Naive thymus-derived CD4-positive, alpha-beta T cell (primary cell): ENCODE results near the gene PPFIBP1. TPM values are rescaled to one million over a fixed set of nuclear protein-coding genes. Genes with fewer than 3 reads are reported as not detected.

ENCODE experiments used
- ATAC-seq: fragments of 150-1000 bp; cut with Tn5 transposase; 2 replicates; pipeline ENCODE4 v1.10.0; 2021; ENCODE audit warnings: mild to moderate bottlenecking, moderate library complexity
- CTCF ChIA-PET: fragments of 350-600 bp; sonication (Branson Sonifier 250); formaldehyde crosslinking; loops from one replicate; lab custom pipeline; 2021; ENCODE audit warnings: antibody characterized with exemption; lab: Charles Lee
- POLR2A ChIA-PET: fragments of 350-600 bp; sonication (Branson Sonifier 250); formaldehyde crosslinking; loops from one replicate; lab custom pipeline; 2021; ENCODE audit warnings: antibody characterized with exemption, inconsistent platforms; lab: Charles Lee
- DNase-seq, 9 donors: peaks; one replicate each; pipeline versions ENCODE4 v3.0.0 to v3.0.0-alpha.2; 2020 to 2022; ENCODE audit warnings: mixed read lengths in 1 of 9
- H3K27ac ChIP-seq: one replicate; pipeline ENCODE4 v1.7.0; 2013; ENCODE audit warnings: mild to moderate bottlenecking, low read depth, low read length, moderate library complexity
- H3K27me3 ChIP-seq, 2 donors: one replicate each; pipeline ENCODE4 v1.7.0; 2013; ENCODE audit warnings: low read length in 2 of 2, mild to moderate bottlenecking in 2 of 2, moderate library complexity in 2 of 2; ENCODE audit not compliant: control insufficient read depth in 2 of 2, insufficient read depth in 2 of 2
- H3K36me3 ChIP-seq, 3 experiments: 1 replicate in 2 of 3; 2 replicates in 1 of 3; pipeline ENCODE4 v1.7.0; 2013; ENCODE audit warnings: low read length in 3 of 3, mild to moderate bottlenecking in 3 of 3, moderate library complexity in 1 of 3; ENCODE audit not compliant: insufficient read depth in 3 of 3, control insufficient read depth in 2 of 3
- H3K4me1 ChIP-seq, 2 donors: one replicate each; pipeline ENCODE4 v1.7.0; 2013; ENCODE audit warnings: low read length in 2 of 2, mild to moderate bottlenecking in 2 of 2, moderate library complexity in 1 of 2; ENCODE audit not compliant: control insufficient read depth in 2 of 2, insufficient read depth in 2 of 2
- H3K4me3 ChIP-seq: 2 replicates; pipeline ENCODE4 v1.7.0; 2013; ENCODE audit warnings: mild to moderate bottlenecking, low read length
- H3K9me3 ChIP-seq, 3 experiments: 1 replicate in 2 of 3; 2 replicates in 1 of 3; pipeline ENCODE4 v1.7.0; 2013; ENCODE audit warnings: low read length in 3 of 3; ENCODE audit not compliant: control insufficient read depth in 2 of 3
- H3K27ac Mint-ChIP-seq, 9 donors: one replicate each; pipeline ENCODE4 v1.8.0; 2020 to 2022; ENCODE audit warnings: mixed read lengths in 9 of 9, mild to moderate bottlenecking in 8 of 9, moderate library complexity in 5 of 9, inconsistent platforms in 2 of 9
- H3K27me3 Mint-ChIP-seq, 5 donors: one replicate each; pipeline ENCODE4 v1.8.0; 2021 to 2022; ENCODE audit warnings: mixed read lengths in 5 of 5, mild to moderate bottlenecking in 1 of 5
- H3K36me3 Mint-ChIP-seq, 5 donors: one replicate each; pipeline ENCODE4 v1.8.0; 2020 to 2022; ENCODE audit warnings: mixed read lengths in 5 of 5, mild to moderate bottlenecking in 3 of 5, inconsistent platforms in 1 of 5
- H3K4me1 Mint-ChIP-seq, 7 donors: one replicate each; pipeline ENCODE4 v1.8.0; 2020 to 2022; ENCODE audit warnings: mixed read lengths in 7 of 7, mild to moderate bottlenecking in 3 of 7, inconsistent platforms in 1 of 7
- H3K4me3 Mint-ChIP-seq, 10 donors: one replicate each; pipeline ENCODE4 v1.8.0; 2020 to 2022; ENCODE audit warnings: mild to moderate bottlenecking in 10 of 10, mixed read lengths in 10 of 10, moderate library complexity in 6 of 10, inconsistent platforms in 2 of 10
- H3K9me3 Mint-ChIP-seq, 11 donors: one replicate each; pipeline ENCODE4 v1.8.0; 2020 to 2022; ENCODE audit warnings: mixed read lengths in 11 of 11, mild to moderate bottlenecking in 4 of 11, inconsistent platforms in 1 of 11, moderate library complexity in 1 of 11
- intact Hi-C, 2 donors: fragments of 100-400 bp; cut with micrococcal nuclease; formaldehyde crosslinking; loops; one replicate each; pipeline ENCODE4 v1.15.1; 2023
- polyA plus RNA-seq, 2 donors: library from polyadenylated mRNA; unstranded; fragments of 300-500 nt; fragmentation: Illumina TruSeq; gene quantifications; one replicate each; pipeline ENCODE4 v1.2.3, GENCODE V29; 2021
- total RNA-seq, 6 experiments: library from RNA in 5 of 6; stranded (reverse) in 5 of 6; gene quantifications; 1 replicate in 5 of 6; 2 replicates in 1 of 6; pipeline ENCODE4 v1.2.3 and lab custom pipeline; 2021 to 2026

The PPFIBP1 gene
- total and polyA plus RNA-seq, 7 experiments from 2014 or later: 2.7 to 29.2 (median 5.3) TPM

DNA sequence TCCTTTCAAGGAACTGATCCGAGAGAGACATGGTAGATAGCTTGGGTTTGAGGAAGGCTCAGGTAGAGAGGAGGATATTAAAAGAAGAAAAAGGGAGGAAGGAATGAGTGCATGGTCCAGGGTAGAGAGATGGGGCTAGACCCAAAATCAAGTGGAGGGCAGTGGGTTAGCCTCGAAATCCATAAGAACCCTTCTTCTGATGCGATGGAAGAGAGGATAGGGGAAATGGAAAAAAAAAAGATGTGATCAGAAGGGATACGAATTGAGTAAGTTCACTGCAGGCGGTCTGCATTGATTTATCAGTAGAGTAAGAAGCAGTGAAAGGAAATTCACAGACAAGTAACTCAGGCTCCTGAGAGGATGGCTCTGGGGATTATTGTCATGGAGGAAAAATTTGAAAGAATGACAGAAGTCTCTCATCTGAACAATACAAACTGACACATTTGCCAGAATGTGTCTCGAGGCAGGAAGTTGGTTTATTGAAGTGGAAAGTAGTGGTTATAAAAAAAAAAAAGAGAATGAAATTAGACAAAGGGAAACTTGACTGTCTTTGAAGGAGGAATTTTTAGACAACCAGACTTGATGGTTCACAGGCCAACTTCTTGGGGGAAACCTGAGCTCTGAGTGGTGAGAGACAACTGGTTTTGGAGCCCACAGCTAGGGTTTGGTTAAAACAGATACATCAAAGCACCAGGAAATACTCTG, 10.2 kb downstream of the PPFIBP1 start:
- peak in 8 of 9 donors; percentile 26 to 62 (median 54) for DNase-seq
- ChIA-PET POLR2A (interaction anchor here (1.1 kb wide), 1 partner anchor 11 kb away, joined by 6 read pairs; no protein-coding TSS in a partner anchor), CTCF (interaction anchor here (0.9 kb wide), 1 partner anchor 520 kb away, joined by 4 read pairs; the partner anchor contains the start of gene TM7SF3)
- Mint-ChIP-seq H3K27ac (peak overlapping the region; percentile 2 to 86 (median 62)), H3K36me3 (peaks cover 0 to 14% (median 0%) of the 10 kb centered on the region in 5 donors), H3K27me3 (peaks cover 0 to 10% (median 0%) of the 10 kb centered on the region in 5 donors), H3K4me3 (peak overlapping the region; percentile 2 to 78 (median 60)), H3K9me3 (no peaks in the 10 kb centered on the region), H3K4me1 (peaks cover 18 to 49% (median 39%) of the 10 kb centered on the region in 7 donors)
- Histone ChIP-seq H3K4me1 (peaks cover 11 to 16% of the 10 kb centered on the region in 2 donors), H3K27me3 (no peaks in the 10 kb centered on the region), H3K9me3 (no peaks in the 10 kb centered on the region), H3K4me3 (no peak overlapping the region), H3K36me3 (no peaks in the 10 kb centered on the region), H3K27ac (no peak overlapping the region)
- peak; percentile 83 for ATAC-seq
- intact Hi-C loops: loop anchor here (1.0 to 5.0 kb wide), 2 partner anchors 10 to 53 kb away; partner anchors contain the start of gene PPFIBP1 (in 2 of the 2)

DNA sequence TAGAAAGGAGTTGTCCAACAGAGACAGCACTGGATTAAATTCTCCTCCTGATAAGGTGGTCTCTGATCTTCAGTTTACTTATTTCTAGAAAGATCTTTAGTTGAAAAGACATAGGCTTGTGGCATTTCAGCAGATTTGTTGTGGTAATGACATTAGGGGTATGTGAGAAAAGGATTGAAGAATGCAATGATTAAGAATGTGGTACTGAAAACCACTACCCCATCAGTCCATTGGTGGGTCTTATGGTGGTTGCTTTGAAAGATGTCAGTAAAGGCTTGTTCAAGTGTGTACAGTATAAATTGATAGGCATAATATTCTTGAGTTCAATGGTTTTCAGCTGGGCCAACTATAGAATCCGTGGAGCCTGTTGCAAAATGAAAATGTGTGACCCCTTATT, 10.8 kb downstream of the PPFIBP1 start:
- ChIA-PET POLR2A (interaction anchor here (0.6 to 1.1 kb wide), 2 partner anchors 12 to 1632 kb away, joined by 6 to 7 read pairs; no protein-coding TSS in a partner anchor), CTCF (interaction anchor here (0.6 to 0.9 kb wide), 3 partner anchors 521 to 1616 kb away, joined by 3 to 4 read pairs (median 4); partner anchors contain the start of gene TM7SF3)
- Mint-ChIP-seq H3K27me3 (peaks cover 0 to 10% (median 0%) of the 10 kb centered on the region in 5 donors), H3K27ac (peak overlapping the region; percentile 2 to 86 (median 62)), H3K36me3 (peaks cover 0 to 14% (median 0%) of the 10 kb centered on the region in 5 donors), H3K4me3 (peak overlapping the region; percentile 2 to 78 (median 60)), H3K9me3 (no peaks in the 10 kb centered on the region), H3K4me1 (peaks cover 18 to 49% (median 39%) of the 10 kb centered on the region in 7 donors)
- DNase-seq (no peak), ATAC-seq (no peak)
- Histone ChIP-seq H3K36me3 (no peaks in the 10 kb centered on the region), H3K27ac (no peak overlapping the region), H3K9me3 (no peaks in the 10 kb centered on the region), H3K4me3 (no peak overlapping the region), H3K4me1 (peaks cover 11 to 16% of the 10 kb centered on the region in 2 donors), H3K27me3 (no peaks in the 10 kb centered on the region)
- intact Hi-C loops: loop anchor here (1.0 to 5.0 kb wide), 2 partner anchors 10 to 53 kb away; partner anchors contain the start of gene PPFIBP1 (in 2 of the 2)

DNA sequence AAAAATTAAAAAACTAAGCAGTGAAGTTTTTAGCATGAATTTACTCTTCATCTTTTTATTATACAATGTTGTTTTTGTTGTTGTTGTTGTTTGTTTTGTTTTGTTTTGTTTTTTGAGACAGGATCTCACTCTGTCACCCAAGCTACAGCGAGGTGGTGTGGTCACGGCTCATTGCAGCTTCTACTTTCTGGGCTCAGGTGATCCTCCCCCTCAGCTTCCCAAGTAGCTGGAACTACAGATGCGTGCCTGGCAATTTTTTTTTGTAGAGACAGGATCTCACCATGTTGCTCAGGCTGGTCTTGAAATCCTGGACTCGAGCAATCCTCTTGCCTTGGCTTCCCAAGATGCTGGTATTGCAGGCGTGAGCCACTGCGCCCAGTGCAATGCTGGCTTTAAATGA, 11.3 kb downstream of the PPFIBP1 start:
- Histone ChIP-seq H3K36me3 (no peaks in the 10 kb centered on the region), H3K9me3 (no peaks in the 10 kb centered on the region), H3K27ac (no peak overlapping the region), H3K27me3 (no peaks in the 10 kb centered on the region), H3K4me3 (no peak overlapping the region), H3K4me1 (peaks cover 11 to 16% of the 10 kb centered on the region in 2 donors)
- ChIA-PET POLR2A (interaction anchor here (0.6 to 1.1 kb wide), 2 partner anchors 12 to 1631 kb away, joined by 6 to 7 read pairs; no protein-coding TSS in a partner anchor), CTCF (interaction anchor here (0.6 to 0.9 kb wide), 3 partner anchors 521 to 1615 kb away, joined by 3 to 4 read pairs (median 4); partner anchors contain the start of gene TM7SF3)
- H3K4me3 Mint-ChIP-seq: no peak overlapping the region
- intact Hi-C loops: no loop called here
- peaks cover 18 to 49% (median 39%) of the 10 kb centered on the region in 7 donors for H3K4me1 Mint-ChIP-seq
- DNase-seq: no peak
- peaks cover 0 to 10% (median 0%) of the 10 kb centered on the region in 5 donors for H3K27me3 Mint-ChIP-seq
- H3K36me3 Mint-ChIP-seq: peaks cover 0 to 14% (median 0%) of the 10 kb centered on the region in 5 donors
- H3K9me3 Mint-ChIP-seq: no peaks in the 10 kb centered on the region
- no peak for ATAC-seq
- H3K27ac Mint-ChIP-seq: no peak overlapping the region

GRCh38 chr12:27537855-27538675, 14.1 kb downstream of the PPFIBP1 start:
- no peaks in the 10 kb centered on the region for H3K27me3 ChIP-seq
- POLR2A ChIA-PET: no interaction called here
- Mint-ChIP-seq H3K27me3 (peaks cover 0 to 12% (median 0%) of the 10 kb centered on the region in 5 donors), H3K4me1 (peaks cover 18 to 53% (median 39%) of the 10 kb centered on the region in 7 donors), H3K36me3 (peaks cover 0 to 16% (median 0%) of the 10 kb centered on the region in 5 donors), H3K9me3 (no peaks in the 10 kb centered on the region), H3K27ac (peak overlapping the region in 1 of 9 donors; percentile 9), H3K4me3 (no peak overlapping the region)
- ATAC-seq (no peak), DNase-seq (no peak)
- H3K9me3 ChIP-seq: no peaks in the 10 kb centered on the region
- no peak overlapping the region for H3K4me3 ChIP-seq
- H3K27ac ChIP-seq: no peak overlapping the region
- CTCF ChIA-PET: no interaction called here
- H3K4me1 ChIP-seq: peaks cover 11 to 16% of the 10 kb centered on the region in 2 donors
- no peaks in the 10 kb centered on the region for H3K36me3 ChIP-seq
- intact Hi-C loops: no loop called here

DNA sequence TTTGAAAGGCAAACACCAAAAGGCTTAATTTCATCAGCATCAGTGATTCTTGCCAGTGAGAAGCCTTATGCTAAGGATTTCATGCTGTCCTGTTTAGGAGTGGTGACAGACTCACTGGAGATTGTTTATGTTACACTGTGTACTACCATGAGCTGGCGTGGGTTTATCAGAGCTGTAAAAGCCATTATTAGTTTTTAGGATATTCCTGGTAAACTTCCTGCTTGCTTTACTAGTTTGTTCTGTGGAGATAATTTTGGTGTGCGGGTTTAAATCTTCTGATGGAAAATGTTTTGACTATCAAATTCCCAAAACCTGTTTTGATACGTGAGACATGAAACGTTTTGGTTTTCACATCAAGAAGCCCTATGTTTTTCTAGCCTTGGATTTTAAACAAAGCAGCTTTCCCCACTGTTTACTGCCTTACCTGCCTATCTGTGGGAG, 15.2 kb downstream of the PPFIBP1 start:
- Mint-ChIP-seq H3K27me3 (peaks cover 0 to 11% (median 0%) of the 10 kb centered on the region in 5 donors), H3K36me3 (peaks cover 0 to 16% (median 1%) of the 10 kb centered on the region in 5 donors), H3K4me3 (no peak overlapping the region), H3K9me3 (peaks cover 0 to 1% (median 0%) of the 10 kb centered on the region in 11 donors), H3K4me1 (peaks cover 8 to 43% (median 29%) of the 10 kb centered on the region in 7 donors), H3K27ac (no peak overlapping the region)
- H3K4me1 ChIP-seq: peaks cover 7 to 8% of the 10 kb centered on the region in 2 donors
- H3K27ac ChIP-seq: no peak overlapping the region
- H3K4me3 ChIP-seq: no peak overlapping the region
- intact Hi-C loops: no loop called here
- H3K9me3 ChIP-seq: no peaks in the 10 kb centered on the region
- DNase-seq (no peak), ATAC-seq (no peak)
- CTCF ChIA-PET: no interaction called here
- no peaks in the 10 kb centered on the region for H3K27me3 ChIP-seq
- H3K36me3 ChIP-seq: no peaks in the 10 kb centered on the region
- POLR2A ChIA-PET: no interaction called here
